IMR-90 (cell line): ENCODE results near the gene TAS2R9. TPM values are rescaled to one million over a fixed set of nuclear protein-coding genes. Genes with fewer than 3 reads are reported as not detected.

Source experiments
- ATAC-seq: fragments of 200-7000 bp; cut with Tn5 transposase; 2 replicates; pipeline ENCODE4 v1.9.1; 2020; ENCODE audit warnings: low read depth, mild to moderate bottlenecking, moderate library complexity
- BruUV-seq: library from RNA; stranded (reverse); fragments of 400-500 nt; replicated peaks from 2 replicates; lab custom pipeline; 2021; lab: Mats Ljungman, UMichigan
- CTCF ChIA-PET: fragments of 300-600 bp; formaldehyde crosslinking; extraction: SDS; loops from one replicate; lab custom pipeline; 2021; ENCODE audit warnings: antibody characterized with exemption; lab: Yijun Ruan, JAX
- POLR2A ChIA-PET: fragments of 300-600 bp; sonication (Branson Sonifier 250); formaldehyde crosslinking; loops from one replicate; lab custom pipeline; 2022; ENCODE audit warnings: antibody characterized with exemption; ENCODE audit not compliant: unreplicated experiment; lab: Charles Lee
- DNase-seq: peaks from one replicate; pipeline ENCODE4 v3.0.0; 2013
- H2AFZ ChIP-seq: replicated peaks from 2 replicates; pipeline ENCODE3; 2013; ENCODE audit warnings: low read length, mild to moderate bottlenecking; ENCODE audit not compliant: poor library complexity
- H2AK5ac ChIP-seq: 2 replicates; pipeline ENCODE4 v1.6.1; 2013; ENCODE audit warnings: low read depth, low read length, inconsistent platforms
- H2AK9ac ChIP-seq: replicated peaks from 2 replicates; pipeline ENCODE3; 2013; ENCODE audit warnings: mild to moderate bottlenecking, low read depth, low read length, moderate library complexity; ENCODE audit not compliant: poor library complexity
- H2BK120ac ChIP-seq: 2 replicates; pipeline ENCODE4 v1.6.1; 2013; ENCODE audit warnings: low read depth, low read length, inconsistent platforms
- H2BK15ac ChIP-seq: 3 replicates; pipeline ENCODE4 v1.6.1; 2013; ENCODE audit warnings: low read depth, low read length, inconsistent platforms
- H2BK20ac ChIP-seq: 2 replicates; pipeline ENCODE4 v1.6.1; 2013; ENCODE audit warnings: low read depth, mild to moderate bottlenecking, inconsistent platforms, low read length, moderate library complexity
- H2BK5ac ChIP-seq: 2 replicates; pipeline ENCODE4 v1.6.1; 2013; ENCODE audit warnings: mild to moderate bottlenecking, low read depth, low read length, inconsistent platforms; ENCODE audit not compliant: poor library complexity, severe bottlenecking
- H3K14ac ChIP-seq: replicated peaks from 2 replicates; pipeline ENCODE4 v1.6.1; 2013; ENCODE audit warnings: low read depth, low read length, inconsistent platforms
- H3K18ac ChIP-seq: 2 replicates; pipeline ENCODE4 v1.6.1; 2013; ENCODE audit warnings: low read depth, low read length, control low read depth
- H3K23ac ChIP-seq: 2 replicates; pipeline ENCODE4 v1.6.1; 2013; ENCODE audit warnings: low read depth, low read length, inconsistent platforms
- H3K27ac ChIP-seq: 2 replicates; pipeline ENCODE4 v1.5.1; 2013; ENCODE audit warnings: mild to moderate bottlenecking, control low read depth, low read length; ENCODE audit not compliant: insufficient read depth
- H3K27me3 ChIP-seq: 2 replicates; pipeline ENCODE4 v1.6.1; 2013; ENCODE audit warnings: low read length; ENCODE audit not compliant: control insufficient read depth, insufficient read depth
- H3K36me3 ChIP-seq: 2 replicates; pipeline ENCODE4 v1.6.1; 2013; ENCODE audit warnings: low read length, mixed read lengths; ENCODE audit not compliant: control insufficient read depth, insufficient read depth
- H3K4ac ChIP-seq: 2 replicates; pipeline ENCODE4 v1.6.1; 2013; ENCODE audit warnings: low read depth, low read length, inconsistent platforms
- H3K4me1 ChIP-seq: 2 replicates; pipeline ENCODE4 v1.6.1; 2013; ENCODE audit warnings: low read length, mixed read lengths; ENCODE audit not compliant: control insufficient read depth, insufficient read depth
- H3K4me2 ChIP-seq: 2 replicates; pipeline ENCODE4 v1.6.1; 2013; ENCODE audit warnings: low read depth, mild to moderate bottlenecking, control low read depth, low read length, moderate library complexity
- H3K4me3 ChIP-seq: 2 replicates; pipeline ENCODE4 v1.5.1; 2013; ENCODE audit warnings: low read depth, mild to moderate bottlenecking, control low read depth, low read length, moderate library complexity; ENCODE audit not compliant: insufficient read depth
- H3K56ac ChIP-seq: 2 replicates; pipeline ENCODE4 v1.6.1; 2013; ENCODE audit warnings: low read length, inconsistent platforms; ENCODE audit not compliant: insufficient read depth; ENCODE audit errors: extremely low read depth
- H3K79me1 ChIP-seq, 2 experiments: 2 replicates each; pipeline ENCODE4 v1.6.1; 2013; ENCODE audit warnings: low read length in 2 of 2, inconsistent platforms in 1 of 2, low read depth in 1 of 2
- H3K9ac ChIP-seq: 2 replicates; pipeline ENCODE4 v1.6.1; 2013; ENCODE audit warnings: low read depth, low read length, control low read depth
- H3K9me1 ChIP-seq: 2 replicates; pipeline ENCODE4 v1.6.1; 2013; ENCODE audit warnings: low read length, inconsistent platforms; ENCODE audit not compliant: insufficient read depth
- H3K9me3 ChIP-seq: 2 replicates; pipeline ENCODE4 v1.6.1; 2013; ENCODE audit warnings: low read length; ENCODE audit not compliant: control insufficient read depth, insufficient read depth
- H4K20me1 ChIP-seq: 2 replicates; pipeline ENCODE4 v1.6.1; 2013; ENCODE audit warnings: low read length, inconsistent platforms; ENCODE audit not compliant: insufficient read depth
- H4K5ac ChIP-seq: 2 replicates; pipeline ENCODE4 v1.6.1; 2013; ENCODE audit warnings: mild to moderate bottlenecking, low read depth, low read length, control low read depth
- H4K8ac ChIP-seq, 2 experiments: 2 replicates each; pipeline ENCODE4 v1.6.1; 2013; ENCODE audit warnings: low read depth in 2 of 2, low read length in 2 of 2, control low read depth in 1 of 2, inconsistent platforms in 1 of 2
- H4K91ac ChIP-seq: 2 replicates; pipeline ENCODE4 v1.6.1; 2013; ENCODE audit warnings: low read depth, low read length, inconsistent platforms; ENCODE audit not compliant: insufficient read depth
- BHLHE40 ChIP-seq: fragments of 150-350 bp; IDR thresholded peaks from 2 replicates; pipeline ENCODE4 v1.6.1; 2016; ENCODE audit warnings: mild to moderate bottlenecking, low read depth, low read length
- CEBPB ChIP-seq: IDR thresholded peaks from 2 replicates; pipeline ENCODE4 v1.6.1; 2012; ENCODE audit warnings: low read depth, low read length, improper control_type of control experiment
- CHD1 ChIP-seq: IDR thresholded peaks from 2 replicates; pipeline ENCODE4 v1.6.1; 2012; ENCODE audit warnings: low read depth, low read length, improper control_type of control experiment
- MAFK ChIP-seq: IDR thresholded peaks from 2 replicates; pipeline ENCODE4 v1.6.1; 2012; ENCODE audit warnings: low read depth, low read length, improper control_type of control experiment
- MAZ ChIP-seq: IDR thresholded peaks from 2 replicates; pipeline ENCODE4 v1.6.1; 2012; ENCODE audit warnings: low read depth, mild to moderate bottlenecking, low read length, improper control_type of control experiment, moderate library complexity, borderline replicate concordance
- MXI1 ChIP-seq: IDR thresholded peaks from 2 replicates; pipeline ENCODE4 v1.6.1; 2012; ENCODE audit warnings: low read depth, mild to moderate bottlenecking, low read length, moderate library complexity, borderline replicate concordance
- NFE2L2 ChIP-seq: fragments of 150-350 bp; IDR thresholded peaks from 2 replicates; pipeline ENCODE4 v1.6.1; 2016; ENCODE audit warnings: low read depth, mild to moderate bottlenecking, low read length
- POLR2A ChIP-seq: IDR thresholded peaks from 2 replicates; pipeline ENCODE4 v1.6.1; 2012; ENCODE audit warnings: mild to moderate bottlenecking, low read depth, low read length
- RCOR1 ChIP-seq: IDR thresholded peaks from 2 replicates; pipeline ENCODE4 v1.6.1; 2012; ENCODE audit warnings: mild to moderate bottlenecking, low read length, improper control_type of control experiment; ENCODE audit not compliant: insufficient replicate concordance
- RFX5 ChIP-seq: IDR thresholded peaks from 2 replicates; pipeline ENCODE4 v1.8.0; 2012; ENCODE audit warnings: low read depth, mild to moderate bottlenecking, low read length, moderate library complexity
- SMC3 ChIP-seq: fragments of 150-350 bp; IDR thresholded peaks from 2 replicates; pipeline ENCODE4 v1.6.1; 2016; ENCODE audit warnings: low read depth, mild to moderate bottlenecking, antibody characterized with exemption, low read length, moderate library complexity
- WGBS, 2 experiments: methylation state at CpG; one replicate each; pipeline versions ENCODE4 v1.1.5 to v1.1.7; 2013; ENCODE audit warnings: missing lambda C conversion rate in 2 of 2; ENCODE audit not compliant: insufficient read length in 1 of 2; ENCODE audit errors: extremely low coverage in 2 of 2; 5-methylcytosine and 5-hydroxymethylcytosine counted together
- dilution Hi-C: fragments of 300-500 bp; cut with HindIII; formaldehyde crosslinking; loops from one replicate; pipeline ENCODE4 v1.14.3; 2018; ENCODE audit warnings: low sequenced_read_pairs; ENCODE audit not compliant: unreplicated experiment
- in situ Hi-C: fragments of 300-500 bp; cut with MboI; formaldehyde crosslinking; loops from 3 replicates; pipeline ENCODE4 v1.14.3; 2019; ENCODE audit warnings: low sequenced_read_pairs, inconsistent platforms, mixed read lengths
- intact Hi-C: fragments of 100-400 bp; cut with micrococcal nuclease; formaldehyde crosslinking; loops from 2 replicates; pipeline ENCODE4 v1.10.0; 2022
- polyA plus RNA-seq, 3 experiments: library from polyadenylated mRNA; depleted of rRNA; stranded (reverse); fragments of >200 nt; gene quantifications; 2 replicates each; pipeline ENCODE4 v1.2.3, GENCODE V29; 2012; ENCODE audit warnings: low replicate concordance in 1 of 3
- total RNA-seq: library from RNA; depleted of rRNA; stranded (reverse); fragments of >200 nt; gene quantifications from 2 replicates; pipeline ENCODE4 v1.2.3, GENCODE V29; 2012
- TF ChIP-seq, protein P1 (sequence below): conservative IDR thresholded peaks from 2 replicates; pipeline ENCODE4 v1.5.1; 2012; ENCODE audit warnings: mild to moderate bottlenecking, low read depth, low read length, improper control_type of control experiment
- TF ChIP-seq, protein P2 (sequence below): fragments of 150-350 bp; IDR thresholded peaks from 2 replicates; pipeline ENCODE4 v1.6.1; 2016; ENCODE audit warnings: low read depth, mild to moderate bottlenecking, low read length, moderate library complexity, borderline replicate concordance
- TF ChIP-seq, protein P3 (sequence below): fragments of 150-350 bp; IDR thresholded peaks from 2 replicates; pipeline ENCODE4 v1.6.1; 2017; ENCODE audit warnings: mild to moderate bottlenecking, antibody characterized with exemption, low read length, low read depth

Gene TAS2R9
- total and polyA plus RNA-seq, 2 of the 4 experiments (the other 2 are of a cell fraction), result not detected

DNA sequence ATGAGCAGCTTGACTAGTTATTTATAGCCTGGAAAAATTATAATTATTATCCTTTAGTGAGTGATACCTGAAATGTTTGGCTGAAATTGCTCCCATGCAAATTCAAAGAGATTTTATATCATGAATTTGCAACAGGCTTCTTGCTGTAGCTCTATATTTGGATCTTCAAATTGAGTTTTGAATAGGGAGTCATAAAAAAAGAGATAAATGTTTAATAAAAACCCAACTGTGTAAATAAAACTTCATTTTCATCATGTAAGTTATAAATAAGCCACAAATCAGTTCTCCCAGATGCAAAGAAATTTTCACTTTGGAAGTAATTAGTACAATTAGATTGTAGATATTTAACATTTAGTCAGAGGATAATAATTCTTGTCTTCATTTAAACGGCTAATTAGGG, 2.8 kb downstream of the TAS2R9 start, which contains the start of gene TAS2R8:
Gene TAS2R8, minus strand, starts transcription at position 101 of the 400 bp plus-strand sequence. CDS start 306 bp downstream, outside the sequence.
- no peak within 1 kb of the TSS for H2AFZ ChIP-seq
- no peaks in the 10 kb centered on the region for H3K9me1 ChIP-seq
- H3K27me3 ChIP-seq, result no peaks in the 10 kb centered on the region; the same call in 1 of the 2 replicates
- no peak within 1 kb of the TSS for H4K5ac ChIP-seq
- BruUV-seq, result no TSS peak
- no peaks in the 10 kb centered on the region for H3K4me1 ChIP-seq
- no peak within 1 kb of the TSS for H3K9ac ChIP-seq
- no peak within 1 kb of the TSS for H3K27ac ChIP-seq
- H3K4me2 ChIP-seq, result no peak within 1 kb of the TSS
- in situ Hi-C loops, result no loop called here
- DNase-seq (no peak), ATAC-seq (no peak)
- no peaks in the 10 kb centered on the region for H3K9me3 ChIP-seq
- H2BK5ac ChIP-seq, result no peak within 1 kb of the TSS
- H2BK15ac ChIP-seq, result no peak within 1 kb of the TSS
- no peak within 1 kb of the TSS for H3K4me3 ChIP-seq
- no peak within 1 kb of the TSS for H3K14ac ChIP-seq
- no peak within 1 kb of the TSS for H2BK120ac ChIP-seq
- ChIA-PET CTCF (no interaction called here), POLR2A (no interaction called here)
- H3K56ac ChIP-seq, result no peak within 1 kb of the TSS
- no peak within 1 kb of the TSS for H2AK5ac ChIP-seq
- H2BK20ac ChIP-seq, result no peak within 1 kb of the TSS
- no peaks in the 10 kb centered on the region for H4K20me1 ChIP-seq
- intact Hi-C loops, result no loop called here
- no peaks in the 10 kb centered on the region for H3K79me1 ChIP-seq
- no peak within 1 kb of the TSS for H4K91ac ChIP-seq
- dilution Hi-C loops, result no loop called here
- H3K36me3 ChIP-seq, result no peaks in the 10 kb centered on the region
- no peak within 1 kb of the TSS for H4K8ac ChIP-seq
- H3K18ac ChIP-seq, result no peak within 1 kb of the TSS
- TF ChIP-seq CHD1, result no peak
- TF ChIP-seq BHLHE40, result no peak
- TF ChIP-seq, protein P1, sequence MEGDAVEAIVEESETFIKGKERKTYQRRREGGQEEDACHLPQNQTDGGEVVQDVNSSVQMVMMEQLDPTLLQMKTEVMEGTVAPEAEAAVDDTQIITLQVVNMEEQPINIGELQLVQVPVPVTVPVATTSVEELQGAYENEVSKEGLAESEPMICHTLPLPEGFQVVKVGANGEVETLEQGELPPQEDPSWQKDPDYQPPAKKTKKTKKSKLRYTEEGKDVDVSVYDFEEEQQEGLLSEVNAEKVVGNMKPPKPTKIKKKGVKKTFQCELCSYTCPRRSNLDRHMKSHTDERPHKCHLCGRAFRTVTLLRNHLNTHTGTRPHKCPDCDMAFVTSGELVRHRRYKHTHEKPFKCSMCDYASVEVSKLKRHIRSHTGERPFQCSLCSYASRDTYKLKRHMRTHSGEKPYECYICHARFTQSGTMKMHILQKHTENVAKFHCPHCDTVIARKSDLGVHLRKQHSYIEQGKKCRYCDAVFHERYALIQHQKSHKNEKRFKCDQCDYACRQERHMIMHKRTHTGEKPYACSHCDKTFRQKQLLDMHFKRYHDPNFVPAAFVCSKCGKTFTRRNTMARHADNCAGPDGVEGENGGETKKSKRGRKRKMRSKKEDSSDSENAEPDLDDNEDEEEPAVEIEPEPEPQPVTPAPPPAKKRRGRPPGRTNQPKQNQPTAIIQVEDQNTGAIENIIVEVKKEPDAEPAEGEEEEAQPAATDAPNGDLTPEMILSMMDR, result no peak
- TF ChIP-seq NFE2L2, result no peak
- no peak for TF ChIP-seq RFX5
- TF ChIP-seq MAZ, result no peak
- TF ChIP-seq MAFK, result no peak
- TF ChIP-seq, protein P2, sequence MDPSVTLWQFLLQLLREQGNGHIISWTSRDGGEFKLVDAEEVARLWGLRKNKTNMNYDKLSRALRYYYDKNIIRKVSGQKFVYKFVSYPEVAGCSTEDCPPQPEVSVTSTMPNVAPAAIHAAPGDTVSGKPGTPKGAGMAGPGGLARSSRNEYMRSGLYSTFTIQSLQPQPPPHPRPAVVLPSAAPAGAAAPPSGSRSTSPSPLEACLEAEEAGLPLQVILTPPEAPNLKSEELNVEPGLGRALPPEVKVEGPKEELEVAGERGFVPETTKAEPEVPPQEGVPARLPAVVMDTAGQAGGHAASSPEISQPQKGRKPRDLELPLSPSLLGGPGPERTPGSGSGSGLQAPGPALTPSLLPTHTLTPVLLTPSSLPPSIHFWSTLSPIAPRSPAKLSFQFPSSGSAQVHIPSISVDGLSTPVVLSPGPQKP, result no peak
- TF ChIP-seq CEBPB, result no peak
- no peak for TF ChIP-seq MXI1
- TF ChIP-seq SMC3, result no peak
- TF ChIP-seq RCOR1, result no peak
- TF ChIP-seq POLR2A, result no peak
- TF ChIP-seq, protein P3, sequence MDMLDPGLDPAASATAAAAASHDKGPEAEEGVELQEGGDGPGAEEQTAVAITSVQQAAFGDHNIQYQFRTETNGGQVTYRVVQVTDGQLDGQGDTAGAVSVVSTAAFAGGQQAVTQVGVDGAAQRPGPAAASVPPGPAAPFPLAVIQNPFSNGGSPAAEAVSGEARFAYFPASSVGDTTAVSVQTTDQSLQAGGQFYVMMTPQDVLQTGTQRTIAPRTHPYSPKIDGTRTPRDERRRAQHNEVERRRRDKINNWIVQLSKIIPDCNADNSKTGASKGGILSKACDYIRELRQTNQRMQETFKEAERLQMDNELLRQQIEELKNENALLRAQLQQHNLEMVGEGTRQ, result no peak
- no peak within 1 kb of the TSS for H2AK9ac ChIP-seq
- no peak within 1 kb of the TSS for H3K4ac ChIP-seq
- H3K23ac ChIP-seq, result no peak within 1 kb of the TSS
- WGBS, 2 experiments, result no CpG with 5 or more reads among the region's 1 CpG
